HepG2 (cell line): ENCODE measurements around the gene MYLK.
"Not testable (repeated sequence)": the region's sequence is repeated elsewhere in the genome, so short reads cannot be mapped to it uniquely, and the experiment has no call there.

Source experiments
- BRCA1 ChIP-seq: sonication (generic); formaldehyde crosslinking; IDR thresholded peaks from 2 replicates; pipeline ENCODE4 v1.4.0; 2020; ENCODE audit warnings: missing genetic modification reagents
- EP300 ChIP-seq, 3 experiments: sonication (generic) in 1 of 3; formaldehyde crosslinking in 1 of 3; IDR thresholded peaks; 2 replicates each; pipeline versions ENCODE4 v1.5.1 to v1.6.1; 2011 to 2020; ENCODE audit warnings: low read depth in 2 of 3, low read length in 2 of 3, borderline replicate concordance in 1 of 3, improper control_type of control experiment in 1 of 3, mild to moderate bottlenecking in 1 of 3, missing genetic modification reagents in 1 of 3, moderate library complexity in 1 of 3
- HNF4A ChIP-seq: sonication (generic); formaldehyde crosslinking; IDR thresholded peaks from 2 replicates; pipeline ENCODE4 v1.4.0; 2020; ENCODE audit warnings: missing genetic modification reagents
- NR2F6 ChIP-seq, 2 experiments: IDR thresholded peaks; 2 replicates each; pipeline ENCODE4 v1.6.1; 2016; ENCODE audit warnings: antibody characterized with exemption in 1 of 2, mild to moderate bottlenecking in 1 of 2
- POLR2A ChIP-seq, 2 experiments: IDR thresholded peaks; 2 replicates each; pipeline ENCODE4 v1.6.1; 2011; ENCODE audit warnings: low read depth in 2 of 2, low read length in 2 of 2, mild to moderate bottlenecking in 1 of 2, moderate library complexity in 1 of 2; ENCODE audit not compliant: insufficient read depth in 1 of 2
- ZBTB8A ChIP-seq: sonication (generic); formaldehyde crosslinking; IDR thresholded peaks from 2 replicates; pipeline ENCODE4 v1.4.0; 2020; ENCODE audit warnings: mild to moderate bottlenecking, low read depth, missing genetic modification reagents, borderline replicate concordance
- ZNF331 ChIP-seq: sonication (generic); formaldehyde crosslinking; IDR thresholded peaks from 2 replicates; pipeline ENCODE4 v1.4.0; 2020; ENCODE audit warnings: missing genetic modification reagents
- ZSCAN29 ChIP-seq: sonication (generic); formaldehyde crosslinking; conservative IDR thresholded peaks from 2 replicates; pipeline ENCODE4 v1.4.0; 2020; ENCODE audit warnings: mild to moderate bottlenecking, missing genetic modification reagents
- TF ChIP-seq, protein P1 (sequence below): sonication (generic); formaldehyde crosslinking; IDR thresholded peaks from 2 replicates; pipeline ENCODE4 v1.5.1; 2020; ENCODE audit warnings: mild to moderate bottlenecking, missing genetic modification reagents, moderate library complexity
- TF ChIP-seq, protein P2 (sequence below), 2 experiments: IDR thresholded peaks; 2 replicates each; pipeline ENCODE4 v1.6.1; 2011 to 2012; ENCODE audit warnings: low read length in 2 of 2, borderline replicate concordance in 1 of 2, low read depth in 1 of 2, mild to moderate bottlenecking in 1 of 2, moderate library complexity in 1 of 2

DNA sequence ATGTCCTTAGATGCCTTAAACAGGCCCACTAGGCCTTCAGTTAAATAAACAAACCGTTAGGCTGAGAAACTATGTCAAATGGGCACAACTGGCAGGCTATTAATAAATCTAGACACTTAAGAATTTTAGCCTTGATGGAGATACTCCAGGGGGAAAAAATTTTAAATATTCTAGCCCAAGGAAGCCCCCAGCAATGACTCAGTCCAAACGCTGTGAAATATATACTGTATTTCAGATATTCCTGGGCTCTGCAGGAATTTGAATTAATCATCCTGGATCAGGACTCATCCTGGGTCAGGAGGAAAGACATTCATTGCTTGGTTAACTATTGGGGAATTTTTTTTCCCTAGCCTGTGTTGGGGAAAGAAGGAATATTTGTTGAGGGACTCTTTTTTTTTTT lies 166.7 kb downstream of the MYLK start:
- TF ChIP-seq BRCA1 (CRISPR knock-in tag); ZBTB8A (CRISPR knock-in tag); EP300 (IDR thresholded peaks at IDR 0.05; ENCODE audit: low read depth in 2 of 2, low read length in 2 of 2); EP300 (CRISPR knock-in tag; IDR thresholded peaks at IDR 0.05; ENCODE audit: borderline replicate concordance); NR2F6 (IDR thresholded peaks at IDR 0.05); NR2F6 (CRISPR knock-in tag; IDR thresholded peaks at IDR 0.05); ZNF331 (CRISPR knock-in tag); ZSCAN29 (CRISPR knock-in tag); POLR2A (IDR thresholded peaks at IDR 0.05; ENCODE audit: insufficient read depth in 1 of 2, low read depth in 2 of 2, low read length in 2 of 2); HNF4A: not testable (repeated sequence)
- TF ChIP-seq, protein P1, sequence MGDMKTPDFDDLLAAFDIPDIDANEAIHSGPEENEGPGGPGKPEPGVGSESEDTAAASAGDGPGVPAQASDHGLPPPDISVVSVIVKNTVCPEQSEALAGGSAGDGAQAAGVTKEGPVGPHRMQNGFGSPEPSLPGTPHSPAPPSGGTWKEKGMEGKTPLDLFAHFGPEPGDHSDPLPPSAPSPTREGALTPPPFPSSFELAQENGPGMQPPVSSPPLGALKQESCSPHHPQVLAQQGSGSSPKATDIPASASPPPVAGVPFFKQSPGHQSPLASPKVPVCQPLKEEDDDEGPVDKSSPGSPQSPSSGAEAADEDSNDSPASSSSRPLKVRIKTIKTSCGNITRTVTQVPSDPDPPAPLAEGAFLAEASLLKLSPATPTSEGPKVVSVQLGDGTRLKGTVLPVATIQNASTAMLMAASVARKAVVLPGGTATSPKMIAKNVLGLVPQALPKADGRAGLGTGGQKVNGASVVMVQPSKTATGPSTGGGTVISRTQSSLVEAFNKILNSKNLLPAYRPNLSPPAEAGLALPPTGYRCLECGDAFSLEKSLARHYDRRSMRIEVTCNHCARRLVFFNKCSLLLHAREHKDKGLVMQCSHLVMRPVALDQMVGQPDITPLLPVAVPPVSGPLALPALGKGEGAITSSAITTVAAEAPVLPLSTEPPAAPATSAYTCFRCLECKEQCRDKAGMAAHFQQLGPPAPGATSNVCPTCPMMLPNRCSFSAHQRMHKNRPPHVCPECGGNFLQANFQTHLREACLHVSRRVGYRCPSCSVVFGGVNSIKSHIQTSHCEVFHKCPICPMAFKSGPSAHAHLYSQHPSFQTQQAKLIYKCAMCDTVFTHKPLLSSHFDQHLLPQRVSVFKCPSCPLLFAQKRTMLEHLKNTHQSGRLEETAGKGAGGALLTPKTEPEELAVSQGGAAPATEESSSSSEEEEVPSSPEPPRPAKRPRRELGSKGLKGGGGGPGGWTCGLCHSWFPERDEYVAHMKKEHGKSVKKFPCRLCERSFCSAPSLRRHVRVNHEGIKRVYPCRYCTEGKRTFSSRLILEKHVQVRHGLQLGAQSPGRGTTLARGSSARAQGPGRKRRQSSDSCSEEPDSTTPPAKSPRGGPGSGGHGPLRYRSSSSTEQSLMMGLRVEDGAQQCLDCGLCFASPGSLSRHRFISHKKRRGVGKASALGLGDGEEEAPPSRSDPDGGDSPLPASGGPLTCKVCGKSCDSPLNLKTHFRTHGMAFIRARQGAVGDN (CRISPR knock-in tag): not testable (repeated sequence)
- TF ChIP-seq, protein P2, sequence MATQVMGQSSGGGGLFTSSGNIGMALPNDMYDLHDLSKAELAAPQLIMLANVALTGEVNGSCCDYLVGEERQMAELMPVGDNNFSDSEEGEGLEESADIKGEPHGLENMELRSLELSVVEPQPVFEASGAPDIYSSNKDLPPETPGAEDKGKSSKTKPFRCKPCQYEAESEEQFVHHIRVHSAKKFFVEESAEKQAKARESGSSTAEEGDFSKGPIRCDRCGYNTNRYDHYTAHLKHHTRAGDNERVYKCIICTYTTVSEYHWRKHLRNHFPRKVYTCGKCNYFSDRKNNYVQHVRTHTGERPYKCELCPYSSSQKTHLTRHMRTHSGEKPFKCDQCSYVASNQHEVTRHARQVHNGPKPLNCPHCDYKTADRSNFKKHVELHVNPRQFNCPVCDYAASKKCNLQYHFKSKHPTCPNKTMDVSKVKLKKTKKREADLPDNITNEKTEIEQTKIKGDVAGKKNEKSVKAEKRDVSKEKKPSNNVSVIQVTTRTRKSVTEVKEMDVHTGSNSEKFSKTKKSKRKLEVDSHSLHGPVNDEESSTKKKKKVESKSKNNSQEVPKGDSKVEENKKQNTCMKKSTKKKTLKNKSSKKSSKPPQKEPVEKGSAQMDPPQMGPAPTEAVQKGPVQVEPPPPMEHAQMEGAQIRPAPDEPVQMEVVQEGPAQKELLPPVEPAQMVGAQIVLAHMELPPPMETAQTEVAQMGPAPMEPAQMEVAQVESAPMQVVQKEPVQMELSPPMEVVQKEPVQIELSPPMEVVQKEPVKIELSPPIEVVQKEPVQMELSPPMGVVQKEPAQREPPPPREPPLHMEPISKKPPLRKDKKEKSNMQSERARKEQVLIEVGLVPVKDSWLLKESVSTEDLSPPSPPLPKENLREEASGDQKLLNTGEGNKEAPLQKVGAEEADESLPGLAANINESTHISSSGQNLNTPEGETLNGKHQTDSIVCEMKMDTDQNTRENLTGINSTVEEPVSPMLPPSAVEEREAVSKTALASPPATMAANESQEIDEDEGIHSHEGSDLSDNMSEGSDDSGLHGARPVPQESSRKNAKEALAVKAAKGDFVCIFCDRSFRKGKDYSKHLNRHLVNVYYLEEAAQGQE (IDR thresholded peaks at IDR 0.05; ENCODE audit: borderline replicate concordance in 1 of 2, low read depth in 1 of 2, low read length in 2 of 2): not testable (repeated sequence)
